ENCODE data around the gene LY6G6C.

LY6G6C gene

GRCh38 chr6:31734821-31735406 is 13.4 kb upstream of the LY6G6C start:
- no peak for TF ChIP-seq CTCF (IDR thresholded peaks at IDR 0.05; ENCODE audit: extremely low read depth, missing control alignments)
- DNase-seq (ENCODE audit: low spot score), result peak; percentile 86

DNA sequence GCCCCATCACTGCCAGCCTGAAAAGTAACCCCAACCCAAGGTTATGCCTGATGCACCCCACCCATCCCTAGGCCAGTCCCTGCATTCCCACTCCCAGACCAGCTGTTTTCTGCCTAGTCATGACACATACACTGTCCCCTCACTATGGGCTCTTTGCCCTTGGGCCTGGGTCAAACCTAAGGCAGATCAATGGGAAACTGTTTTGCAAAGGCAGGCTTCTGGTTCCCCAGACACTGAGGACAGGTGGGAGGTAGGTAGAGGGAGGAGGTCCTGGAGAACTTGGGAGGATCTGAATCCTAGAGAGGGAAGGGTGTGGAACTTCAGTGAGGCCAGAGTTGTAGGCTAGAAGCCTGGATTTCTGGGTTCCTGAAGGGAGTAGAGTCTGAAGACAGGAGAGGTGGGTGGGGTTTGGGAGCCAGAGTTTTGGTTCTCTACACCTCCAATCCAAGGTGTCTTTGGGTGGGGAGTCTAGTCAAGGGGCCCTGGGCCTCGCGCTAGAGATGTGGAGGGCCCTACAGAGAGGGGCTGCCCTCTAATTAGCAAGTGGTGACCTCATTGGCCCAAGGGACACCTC is 12.8 kb upstream of the LY6G6C start:
- DNase-seq (ENCODE audit: low spot score), result no peak
- TF ChIP-seq CTCF (IDR thresholded peaks at IDR 0.05; ENCODE audit: extremely low read depth, missing control alignments), result no peak

GRCh38 chr6:31733734-31734133 is 12.2 kb upstream of the LY6G6C start:
- DNase-seq (ENCODE audit: low spot score), result no peak
- TF ChIP-seq CTCF (IDR thresholded peaks at IDR 0.05; ENCODE audit: extremely low read depth, missing control alignments), result no peak

- no peak for TF ChIP-seq CTCF (IDR thresholded peaks at IDR 0.05; ENCODE audit: extremely low read depth, missing control alignments)
- DNase-seq (ENCODE audit: low spot score), result no peak
Observed at GRCh38 chr6:31732029-31732428, 10.5 kb upstream of the LY6G6C start.

GRCh38 chr6:31730631-31731086 is 9.1 kb upstream of the LY6G6C start:
- DNase-seq (ENCODE audit: low spot score), result no peak
- no peak for TF ChIP-seq CTCF (IDR thresholded peaks at IDR 0.05; ENCODE audit: extremely low read depth, missing control alignments)

- no peak for TF ChIP-seq CTCF (IDR thresholded peaks at IDR 0.05; ENCODE audit: extremely low read depth, missing control alignments)
- DNase-seq (ENCODE audit: low spot score), result peak; percentile 80
Observed at GRCh38 chr6:31729979-31730630, 8.6 kb upstream of the LY6G6C start.

GRCh38 chr6:31729515-31729978 is 8.0 kb upstream of the LY6G6C start:
- TF ChIP-seq CTCF (IDR thresholded peaks at IDR 0.05; ENCODE audit: extremely low read depth, missing control alignments), result no peak
- peak; percentile 83 for DNase-seq (ENCODE audit: low spot score)
